PC-3 (cell line): ENCODE measurements around the gene KNCN.

ENCODE experiments used
- EZH2 ChIP-seq: fragments of 300-600 bp; sonication (generic); IDR thresholded peaks from one replicate; pipeline ENCODE4 v1.6.1; 2017; ENCODE audit warnings: antibody characterized with exemption, mild to moderate bottlenecking, low read length; ENCODE audit not compliant: unreplicated experiment
- TF ChIP-seq, protein P1 (sequence below): fragments of 300-600 bp; sonication (generic); conservative IDR thresholded peaks from 2 replicates; pipeline ENCODE4 v1.5.1; 2017; ENCODE audit warnings: antibody characterized with exemption, low read depth, mild to moderate bottlenecking, low read length

DNA sequence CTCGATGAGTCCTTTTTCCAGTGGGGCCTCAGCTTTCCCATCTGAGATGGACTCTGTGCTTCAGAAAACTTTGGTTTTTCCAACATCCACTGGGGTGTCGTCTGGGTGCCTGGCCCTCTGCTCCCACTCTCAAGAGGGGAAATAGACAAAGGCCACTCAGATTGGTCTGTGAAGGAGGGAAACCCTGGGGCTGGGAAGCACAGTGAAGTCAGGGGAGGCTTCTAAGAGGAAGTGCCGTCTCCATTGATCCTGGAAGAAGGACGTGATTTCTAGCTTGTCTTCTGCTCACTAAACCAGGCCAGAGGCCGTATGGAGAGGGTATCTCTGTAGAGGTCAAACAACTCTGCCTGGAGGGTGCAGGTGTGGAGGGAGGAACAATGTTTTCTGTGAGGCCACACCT lies 5.2 kb downstream of the KNCN start:
- TF ChIP-seq, protein P1, sequence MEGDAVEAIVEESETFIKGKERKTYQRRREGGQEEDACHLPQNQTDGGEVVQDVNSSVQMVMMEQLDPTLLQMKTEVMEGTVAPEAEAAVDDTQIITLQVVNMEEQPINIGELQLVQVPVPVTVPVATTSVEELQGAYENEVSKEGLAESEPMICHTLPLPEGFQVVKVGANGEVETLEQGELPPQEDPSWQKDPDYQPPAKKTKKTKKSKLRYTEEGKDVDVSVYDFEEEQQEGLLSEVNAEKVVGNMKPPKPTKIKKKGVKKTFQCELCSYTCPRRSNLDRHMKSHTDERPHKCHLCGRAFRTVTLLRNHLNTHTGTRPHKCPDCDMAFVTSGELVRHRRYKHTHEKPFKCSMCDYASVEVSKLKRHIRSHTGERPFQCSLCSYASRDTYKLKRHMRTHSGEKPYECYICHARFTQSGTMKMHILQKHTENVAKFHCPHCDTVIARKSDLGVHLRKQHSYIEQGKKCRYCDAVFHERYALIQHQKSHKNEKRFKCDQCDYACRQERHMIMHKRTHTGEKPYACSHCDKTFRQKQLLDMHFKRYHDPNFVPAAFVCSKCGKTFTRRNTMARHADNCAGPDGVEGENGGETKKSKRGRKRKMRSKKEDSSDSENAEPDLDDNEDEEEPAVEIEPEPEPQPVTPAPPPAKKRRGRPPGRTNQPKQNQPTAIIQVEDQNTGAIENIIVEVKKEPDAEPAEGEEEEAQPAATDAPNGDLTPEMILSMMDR = no peak
- TF ChIP-seq EZH2 = no peak
